Measurements from ENCODE around the gene TTC28. TPM values are rescaled to one million over a fixed set of nuclear protein-coding genes. Genes with fewer than 3 reads are reported as not detected.
"Not testable (repeated sequence)": the region's sequence is repeated elsewhere in the genome, so short reads cannot be mapped to it uniquely, and the experiment has no call there.

TTC28 gene
- total RNA-seq, 1 donor from 2014 or later: 46.2 TPM

- no peak overlapping the region for H3K4me3 Mint-ChIP-seq
- H3K79me2 ChIP-seq (ENCODE audit: low read depth): peaks cover 10% of the 10 kb centered on the region
- no peaks in the 10 kb centered on the region for H3F3A ChIP-seq (ENCODE audit: low read depth)
- H3K27me3 Mint-ChIP-seq (ENCODE audit: insufficient read depth, low read depth): no peaks in the 10 kb centered on the region
- no peaks in the 10 kb centered on the region for H3K4me1 Mint-ChIP-seq
- no peak overlapping the region for H3K27ac Mint-ChIP-seq
- no peaks in the 10 kb centered on the region for H3K27me3 ChIP-seq
- no peaks in the 10 kb centered on the region for H3K36me3 ChIP-seq
- no peaks in the 10 kb centered on the region for H3K4me1 ChIP-seq
- no peaks in the 10 kb centered on the region for H4K20me1 ChIP-seq (ENCODE audit: low read depth)
- no peak overlapping the region for H3K4me2 ChIP-seq
- TF ChIP-seq CTCF (IDR thresholded peaks at IDR 0.05) (no peak), EZH2phosphoT487 (IDR thresholded peaks at IDR 0.05) (no peak), EZH2 (IDR thresholded peaks at IDR 0.05) (no peak)
- no peak overlapping the region for H3K9ac ChIP-seq
- H2AFZ ChIP-seq (replicated peaks): no peak overlapping the region
- H3K36me3 Mint-ChIP-seq: peaks cover 20% of the 10 kb centered on the region
- H3K4me3 ChIP-seq: no peak overlapping the region
- H3K9me3 Mint-ChIP-seq: peaks cover 32% of the 10 kb centered on the region
- no peak overlapping the region for H3K27ac ChIP-seq
- DNase-seq (ENCODE audit: low spot score): no peak
- H3K9me3 ChIP-seq (ENCODE audit: low read depth): no peaks in the 10 kb centered on the region
These were observed 309.8 kb downstream of the TTC28 start for GRCh38 chr22:28369854-28370253.

GRCh38 chr22:28366856-28367255 lies 312.8 kb downstream of the TTC28 start:
- no peak overlapping the region for H3K27ac Mint-ChIP-seq

GRCh38 chr22:28365371-28365770 lies 314.3 kb downstream of the TTC28 start:
- Mint-ChIP-seq H3K4me1 (no peaks in the 10 kb centered on the region), H3K4me3 (no peak overlapping the region), H3K9me3 (peaks cover 59% of the 10 kb centered on the region), H3K36me3 (peaks cover 52% of the 10 kb centered on the region), H3K27ac (no peak overlapping the region), H3K27me3 (ENCODE audit: insufficient read depth, low read depth) (peaks cover 2% of the 10 kb centered on the region)
- no peak overlapping the region for H3K4me2 ChIP-seq
- no peak for DNase-seq (ENCODE audit: low spot score)
- no peak overlapping the region for H3K4me3 ChIP-seq
- no peak for TF ChIP-seq EZH2 (IDR thresholded peaks at IDR 0.05)
- TF ChIP-seq CTCF (IDR thresholded peaks at IDR 0.05): no peak
- TF ChIP-seq EZH2phosphoT487 (IDR thresholded peaks at IDR 0.05): no peak
- peaks cover 10% of the 10 kb centered on the region for H3K79me2 ChIP-seq (ENCODE audit: low read depth)
- peaks cover 10% of the 10 kb centered on the region for H3K9me3 ChIP-seq (ENCODE audit: low read depth)
- H2AFZ ChIP-seq (replicated peaks): no peak overlapping the region
- H3K36me3 ChIP-seq: no peaks in the 10 kb centered on the region
- no peaks in the 10 kb centered on the region for H3F3A ChIP-seq (ENCODE audit: low read depth)
- no peaks in the 10 kb centered on the region for H3K4me1 ChIP-seq
- no peaks in the 10 kb centered on the region for H3K27me3 ChIP-seq
- no peak overlapping the region for H3K27ac ChIP-seq
- H3K9ac ChIP-seq: no peak overlapping the region
- H4K20me1 ChIP-seq (ENCODE audit: low read depth): no peaks in the 10 kb centered on the region

More at GRCh38 chr22:28366856-28367255, 312.8 kb downstream of the TTC28 start:
- Mint-ChIP-seq H3K4me3 (no peak overlapping the region), H3K9me3 (peaks cover 55% of the 10 kb centered on the region), H3K36me3 (peaks cover 42% of the 10 kb centered on the region), H3K27me3 (ENCODE audit: insufficient read depth, low read depth) (peaks cover 2% of the 10 kb centered on the region), H3K4me1 (no peaks in the 10 kb centered on the region)
- Histone ChIP-seq H3F3A (ENCODE audit: low read depth) (no peaks in the 10 kb centered on the region), H3K27ac (no peak overlapping the region), H2AFZ (replicated peaks) (no peak overlapping the region), H3K4me1 (no peaks in the 10 kb centered on the region), H3K4me2 (no peak overlapping the region), H3K36me3 (no peaks in the 10 kb centered on the region), H4K20me1 (ENCODE audit: low read depth) (no peaks in the 10 kb centered on the region), H3K27me3 (no peaks in the 10 kb centered on the region), H3K79me2 (ENCODE audit: low read depth) (peaks cover 10% of the 10 kb centered on the region), H3K9ac (no peak overlapping the region), H3K4me3 (no peak overlapping the region), H3K9me3 (ENCODE audit: low read depth) (peaks cover 10% of the 10 kb centered on the region)
- DNase-seq (ENCODE audit: low spot score): no peak
- no peak for TF ChIP-seq EZH2phosphoT487 (IDR thresholded peaks at IDR 0.05)
- TF ChIP-seq EZH2 (IDR thresholded peaks at IDR 0.05): no peak
- TF ChIP-seq CTCF (IDR thresholded peaks at IDR 0.05): no peak

GRCh38 chr22:28364105-28364504 lies 315.5 kb downstream of the TTC28 start:
- H3K4me3 ChIP-seq; H3K4me1 ChIP-seq; H2AFZ ChIP-seq (replicated peaks); H4K20me1 ChIP-seq (ENCODE audit: low read depth); DNase-seq (ENCODE audit: low spot score); H3K4me2 ChIP-seq; H3F3A ChIP-seq (ENCODE audit: low read depth); H3K4me3 Mint-ChIP-seq; H3K79me2 ChIP-seq (ENCODE audit: low read depth); H3K27me3 ChIP-seq; H3K27ac Mint-ChIP-seq; H3K27ac ChIP-seq; H3K4me1 Mint-ChIP-seq; H3K9ac ChIP-seq; H3K36me3 ChIP-seq; H3K27me3 Mint-ChIP-seq (ENCODE audit: insufficient read depth, low read depth); H3K9me3 ChIP-seq (ENCODE audit: low read depth): not testable (repeated sequence)
- Mint-ChIP-seq H3K36me3 (peaks cover 46% of the 10 kb centered on the region), H3K9me3 (peaks cover 50% of the 10 kb centered on the region)
